Activated T-helper 1 cell treated with anti-CD3 and anti-CD28 coated beads, Interleukin-12 subunit alpha, Interleukin-12 subunit beta, Interleukin-2, Interleukin-4 antibody, amounts not matched to agents 30 ng/mL and 10 ng/mL and 1 ng/mL, durations not matched to agents 14 hours and 24 hours and 36 hours (primary cell): ENCODE data around the gene ITPR2. TPM values are rescaled to one million over a fixed set of nuclear protein-coding genes. Genes with fewer than 3 reads are reported as not detected.

Experiments used
- DNase-seq: peaks from one replicate; pipeline ENCODE4 v3.0.0; 2021; ENCODE audit warnings: low spot score
- H3K27ac Mint-ChIP-seq: one replicate; pipeline ENCODE4 v1.8.0; 2021; ENCODE audit warnings: mild to moderate bottlenecking, mixed read lengths
- H3K27me3 Mint-ChIP-seq: one replicate; pipeline ENCODE4 v1.8.0; 2022; ENCODE audit warnings: mild to moderate bottlenecking, moderate library complexity, mixed read lengths; ENCODE audit not compliant: insufficient read depth
- H3K36me3 Mint-ChIP-seq: one replicate; pipeline ENCODE4 v1.8.0; 2021; ENCODE audit warnings: low read depth, mixed read lengths
- H3K4me1 Mint-ChIP-seq: one replicate; pipeline ENCODE4 v1.8.0; 2021; ENCODE audit warnings: low read depth, mixed read lengths
- H3K4me3 Mint-ChIP-seq: one replicate; pipeline ENCODE4 v1.8.0; 2021; ENCODE audit warnings: mild to moderate bottlenecking, moderate library complexity, mixed read lengths
- H3K9me3 Mint-ChIP-seq: one replicate; pipeline ENCODE4 v1.8.0; 2021; ENCODE audit warnings: mixed read lengths
- intact Hi-C: fragments of 100-400 bp; cut with micrococcal nuclease; formaldehyde crosslinking; loops from one replicate; pipeline ENCODE4 v1.15.1; 2024
- total RNA-seq: library from RNA; stranded (reverse); gene quantifications from 2 replicates; pipeline ENCODE4 v1.2.3, GENCODE V29; 2022

ITPR2 gene
- total RNA-seq, 1 donor from 2014 or later: 34.2 TPM

- Mint-ChIP-seq H3K4me1 (no peaks in the 10 kb centered on the region), H3K27me3 (peaks cover 7% of the 10 kb centered on the region), H3K36me3 (no peaks in the 10 kb centered on the region), H3K9me3 (no peaks in the 10 kb centered on the region), H3K27ac (no peak overlapping the region), H3K4me3 (no peak overlapping the region)
- DNase-seq: no peak
- intact Hi-C loops: no loop called here
Measured at GRCh38 chr12:26290565-26290964, 542.4 kb downstream of the ITPR2 start.

DNA sequence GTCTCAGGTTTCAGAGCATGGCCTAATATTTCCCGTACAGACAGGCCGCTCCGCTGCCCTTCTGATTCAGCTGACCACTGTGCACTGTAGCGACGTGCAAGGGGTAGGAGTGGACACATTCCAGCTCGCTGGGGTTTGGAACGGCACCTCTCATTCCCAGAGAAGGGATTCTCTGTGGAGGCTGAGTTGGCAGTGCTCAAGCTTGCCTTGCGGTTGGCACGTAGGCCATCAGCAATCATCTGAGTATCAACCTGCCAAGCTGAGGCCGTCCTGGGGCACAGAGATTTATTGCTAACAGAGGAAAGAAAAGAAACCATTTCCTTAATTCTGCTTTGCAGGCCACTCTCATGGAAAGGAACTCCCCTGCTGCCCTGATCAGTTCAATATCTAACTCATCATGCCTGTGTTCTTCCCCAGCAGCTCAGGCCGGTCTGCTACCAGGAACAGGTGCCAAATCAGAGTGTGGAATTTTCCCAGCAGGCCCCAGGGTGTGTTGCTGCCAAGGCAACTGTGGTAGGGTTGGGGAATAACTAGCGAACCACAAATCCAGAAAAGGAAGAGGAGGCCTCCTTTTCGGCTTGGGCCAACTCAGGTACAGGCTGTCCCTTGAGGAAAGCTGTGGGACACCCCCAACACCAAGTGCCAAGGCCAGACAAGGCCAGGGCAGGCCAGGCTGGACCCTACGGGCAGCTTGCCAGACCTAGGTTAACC, 545.2 kb downstream of the ITPR2 start:
- H3K9me3 Mint-ChIP-seq: no peaks in the 10 kb centered on the region

More for the DNA sequence above, 545.2 kb downstream of the ITPR2 start:
- intact Hi-C loops: no loop called here
- H3K27me3 Mint-ChIP-seq: peaks cover 7% of the 10 kb centered on the region
- H3K4me1 Mint-ChIP-seq: peaks cover 11% of the 10 kb centered on the region
- no peak overlapping the region for H3K27ac Mint-ChIP-seq
- DNase-seq: no peak
- no peaks in the 10 kb centered on the region for H3K36me3 Mint-ChIP-seq
- no peak overlapping the region for H3K4me3 Mint-ChIP-seq

Other genes starting within 250 kb of the ITPR2 start
- 43.8 and 52.2 TPM in 2 replicates for gene INTS13, start 104.8 kb upstream of the ITPR2 start, total RNA-seq
- gene FGFR1OP2, start 105.3 kb upstream of the ITPR2 start, total RNA-seq: 48.3 and 49.9 TPM in 2 replicates
- 43.5 and 47.0 TPM in 2 replicates for gene TM7SF3, start 181.2 kb upstream of the ITPR2 start, total RNA-seq
- gene MED21, start 189.4 kb upstream of the ITPR2 start, total RNA-seq: 28.9 and 34.1 TPM in 2 replicates
- not detected in 2 replicates for gene C12orf71, start 249.4 kb upstream of the ITPR2 start, total RNA-seq